ENCODE data around the gene ADM2.

The ADM2 gene

DNA sequence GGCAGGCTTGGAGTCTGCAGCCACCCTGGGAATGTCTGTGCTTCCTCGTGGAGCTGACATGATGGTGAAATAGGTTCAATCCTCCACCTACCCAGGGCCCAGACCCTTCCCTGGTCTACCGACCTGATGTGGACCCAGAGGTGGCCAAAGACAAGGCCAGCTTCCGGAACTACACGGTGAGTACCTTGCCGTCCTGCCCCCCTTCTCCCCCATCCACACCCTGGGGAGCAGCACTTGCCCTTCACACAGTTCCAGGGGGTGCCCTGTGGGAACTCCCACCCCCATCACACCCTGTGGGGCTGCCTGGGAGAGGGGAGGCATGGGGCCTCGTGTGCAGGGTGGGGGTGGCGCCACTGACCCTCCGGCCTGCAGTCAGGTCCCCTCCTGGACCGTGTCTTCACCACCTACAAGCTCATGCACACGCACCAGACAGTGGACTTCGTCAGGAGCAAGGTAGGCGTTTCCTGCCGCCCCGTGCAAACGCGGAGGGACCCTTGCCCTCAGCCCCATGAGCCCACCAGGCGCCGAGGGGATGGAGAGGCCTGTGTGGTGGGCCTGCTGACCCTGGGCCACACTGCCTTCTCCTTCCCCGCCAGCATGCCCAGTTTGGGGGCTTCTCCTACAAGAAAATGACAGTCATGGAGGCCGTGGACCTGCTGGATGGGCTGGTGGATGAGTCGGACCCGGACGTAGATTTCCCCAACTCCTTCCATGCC lies 6.1 kb downstream of the ADM2 start:
- no peak for DNase-seq

DNA sequence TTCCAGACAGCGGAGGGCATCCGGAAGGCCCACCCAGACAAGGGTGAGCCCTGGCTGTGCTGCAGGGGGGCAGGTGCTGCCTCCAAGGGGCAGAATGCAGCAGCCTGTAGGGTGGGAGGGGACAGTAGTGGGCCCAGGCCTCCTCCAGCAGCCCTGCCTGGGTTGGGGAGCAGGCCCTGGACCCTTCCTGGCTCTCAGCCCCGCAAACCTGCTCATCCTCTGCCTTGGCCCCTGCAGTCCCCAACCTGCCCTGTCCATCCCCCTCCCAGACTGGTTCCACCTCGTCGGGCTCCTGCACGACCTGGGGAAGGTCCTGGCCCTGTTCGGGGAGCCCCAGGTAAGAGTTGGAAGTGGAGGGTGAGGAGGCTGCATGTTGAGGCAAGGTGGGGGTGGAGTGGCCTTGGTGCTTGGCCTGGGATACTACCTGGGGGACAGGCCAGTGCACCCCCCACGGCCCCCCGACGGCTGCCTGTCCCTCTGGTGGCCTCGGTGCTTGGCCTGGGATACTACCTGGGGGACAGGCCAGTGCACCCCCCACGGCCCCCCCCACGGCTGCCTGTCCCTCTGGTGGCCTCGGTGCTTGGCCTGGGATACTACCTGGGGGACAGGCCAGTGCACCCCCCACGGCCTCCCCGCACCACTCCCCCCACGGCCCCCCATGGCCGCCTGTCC lies 6.8 kb downstream of the ADM2 start:
- DNase-seq = no peak

DNA sequence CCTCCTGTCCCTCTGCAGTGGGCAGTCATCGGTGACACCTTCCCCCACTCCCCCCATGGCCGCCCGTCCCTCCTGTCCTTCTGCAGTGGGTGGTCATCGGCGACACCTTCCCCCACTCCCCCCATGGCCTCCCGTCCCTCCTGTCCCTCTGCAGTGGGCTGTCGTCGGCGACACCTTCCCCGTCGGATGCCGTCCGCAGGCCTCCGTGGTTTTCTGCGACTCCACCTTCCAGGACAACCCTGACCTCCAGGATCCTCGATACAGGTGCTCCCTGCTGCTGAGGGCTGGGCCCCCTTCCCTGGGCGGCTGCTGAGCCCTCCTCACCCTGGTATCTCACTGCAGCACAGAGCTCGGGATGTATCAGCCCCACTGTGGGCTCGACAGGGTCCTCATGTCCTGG lies 7.5 kb downstream of the ADM2 start:
- no peak for DNase-seq

DNA sequence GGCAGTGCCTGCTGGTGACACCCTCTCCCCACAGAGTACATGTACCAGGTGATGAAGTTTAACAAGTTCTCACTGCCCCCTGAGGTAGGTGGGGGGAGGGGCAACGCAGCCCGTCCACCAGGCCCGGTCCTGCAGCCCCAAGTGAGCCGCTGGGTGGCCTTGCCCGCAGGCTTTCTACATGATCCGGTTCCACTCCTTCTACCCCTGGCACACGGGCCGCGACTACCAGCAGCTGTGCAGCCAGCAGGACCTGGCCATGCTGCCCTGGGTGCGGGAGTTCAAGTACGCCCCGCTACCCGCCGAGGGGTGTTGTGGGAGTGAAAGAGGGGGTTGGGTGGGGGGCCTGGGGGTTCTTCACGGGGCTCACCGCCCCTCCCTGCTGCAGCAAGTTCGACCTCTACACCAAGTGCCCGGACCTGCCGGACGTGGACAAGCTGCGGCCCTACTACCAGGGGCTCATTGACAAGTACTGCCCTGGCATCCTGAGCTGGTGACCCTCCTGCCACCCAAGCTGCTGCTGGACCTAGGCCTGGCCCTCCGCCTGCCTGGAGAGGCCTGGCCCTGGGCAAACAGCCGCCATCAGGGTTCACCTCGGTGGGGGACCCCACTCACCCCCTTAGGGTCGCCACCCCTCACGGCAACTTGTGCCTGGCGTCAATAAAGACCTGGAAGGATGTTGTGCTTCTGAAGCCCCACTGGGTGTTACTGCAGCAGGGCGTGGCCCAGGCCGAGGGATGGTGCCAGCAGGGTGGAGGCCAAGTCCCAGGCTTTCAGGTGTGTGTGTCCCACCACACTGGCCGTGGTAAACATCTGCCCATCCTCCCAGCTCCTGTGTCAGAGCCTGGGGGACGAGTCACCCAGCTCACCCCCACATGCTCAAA lies 8.3 kb downstream of the ADM2 start:
- no peak for DNase-seq

DNA sequence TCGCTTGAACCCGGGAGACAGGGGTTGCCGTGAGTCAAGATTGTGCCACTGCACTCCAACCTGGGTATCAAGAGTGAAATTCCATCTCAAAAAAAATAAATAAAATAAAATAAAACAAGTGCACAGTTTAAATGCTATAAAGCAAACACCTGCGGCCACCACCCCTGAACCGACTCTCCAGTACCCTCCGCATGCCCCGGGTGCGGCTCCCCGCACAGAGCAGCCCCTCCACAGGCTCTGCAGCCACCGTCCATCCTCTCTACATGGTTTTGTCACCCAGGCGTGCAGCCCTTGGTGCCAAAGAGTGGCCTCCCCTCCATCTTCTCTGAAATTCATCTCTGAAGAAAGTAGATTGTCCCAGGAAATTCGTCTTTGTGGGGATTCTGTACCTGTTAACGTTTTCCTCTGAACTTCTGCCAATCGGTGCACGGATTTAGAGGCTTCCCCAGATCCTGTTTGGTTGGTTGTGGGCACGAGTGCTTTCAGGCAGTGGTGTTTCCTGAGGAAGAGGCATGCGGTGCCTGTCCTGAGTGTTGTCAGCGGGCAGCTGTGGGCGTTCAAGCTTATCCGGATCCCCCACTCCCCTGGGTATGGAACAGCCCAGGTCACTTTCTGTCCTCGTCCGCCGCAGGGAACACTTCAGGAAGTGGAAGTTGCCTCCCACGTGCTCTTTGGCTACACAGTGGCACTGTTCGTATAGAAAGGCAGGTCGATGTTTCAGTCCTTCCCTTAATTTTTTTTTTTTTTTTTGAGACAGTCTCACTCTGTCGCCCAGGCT lies 9.4 kb downstream of the ADM2 start:
- peak; percentile 39 for DNase-seq

DNA sequence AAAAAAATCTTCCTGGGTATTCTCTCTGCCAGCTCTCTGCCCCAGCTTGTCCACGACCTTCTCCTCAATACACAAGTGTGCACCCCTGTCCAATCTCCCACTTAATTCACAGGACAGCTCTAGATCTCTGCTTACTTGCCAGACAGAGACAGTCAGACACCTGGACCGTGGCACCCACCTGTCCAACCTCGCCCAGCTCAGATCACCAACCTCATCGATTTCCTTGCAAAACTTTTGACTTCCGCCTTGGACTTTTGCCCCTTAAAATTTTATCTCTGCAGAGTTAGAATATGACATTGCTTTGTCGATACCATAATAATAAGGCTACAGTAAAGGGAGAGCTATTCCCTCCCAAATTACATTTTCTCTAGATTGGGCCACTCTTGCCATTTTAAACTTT lies 15.8 kb downstream of the ADM2 start:
- no peak for DNase-seq

DNA sequence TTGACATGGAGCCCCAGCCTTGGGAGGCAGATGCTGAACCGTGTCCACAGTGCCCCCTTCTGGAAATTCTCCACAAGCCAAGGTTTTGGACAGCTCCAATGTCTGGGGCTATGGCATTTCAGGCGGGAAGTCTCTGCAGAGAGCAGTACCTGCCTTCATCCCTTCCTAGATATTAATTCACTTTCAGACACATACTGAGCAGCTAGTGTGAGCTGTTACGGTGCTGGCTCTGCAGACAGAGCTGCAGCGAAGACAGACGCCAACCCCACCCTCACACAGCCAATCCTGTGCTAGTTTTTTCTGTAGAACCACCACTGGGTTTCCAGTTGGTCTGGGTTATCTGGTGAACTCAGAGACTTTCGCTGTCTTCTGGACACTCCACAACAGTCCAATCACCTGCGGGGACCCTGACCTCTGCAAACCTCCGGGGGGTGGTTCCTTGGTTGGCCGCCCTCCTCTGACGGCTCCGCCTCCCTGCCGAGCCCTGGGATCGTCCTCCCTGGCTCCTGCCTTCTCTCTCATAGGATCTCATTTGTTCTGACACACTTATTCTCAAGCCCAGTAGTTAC lies 17.1 kb downstream of the ADM2 start:
- peak; percentile 79 for DNase-seq

DNA sequence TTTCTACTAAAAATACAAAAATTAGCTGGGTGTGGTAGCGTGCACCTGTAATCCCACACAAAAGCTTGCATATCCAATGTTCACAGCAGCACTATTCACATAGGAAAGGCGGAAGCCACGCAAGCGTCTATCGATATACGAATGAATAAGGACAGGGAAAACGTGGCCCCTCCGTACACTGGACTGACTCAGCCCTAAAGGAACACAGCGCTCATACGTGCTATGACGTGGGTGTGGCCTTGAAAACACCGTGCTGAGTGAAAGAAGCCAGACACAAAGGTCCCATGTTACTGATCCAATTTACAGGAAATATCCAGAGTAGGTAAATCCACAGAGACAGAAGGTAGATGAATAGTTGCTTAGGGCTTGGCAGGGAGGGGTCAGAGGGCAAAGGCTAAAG lies 19.1 kb downstream of the ADM2 start:
- DNase-seq = no peak

DNA sequence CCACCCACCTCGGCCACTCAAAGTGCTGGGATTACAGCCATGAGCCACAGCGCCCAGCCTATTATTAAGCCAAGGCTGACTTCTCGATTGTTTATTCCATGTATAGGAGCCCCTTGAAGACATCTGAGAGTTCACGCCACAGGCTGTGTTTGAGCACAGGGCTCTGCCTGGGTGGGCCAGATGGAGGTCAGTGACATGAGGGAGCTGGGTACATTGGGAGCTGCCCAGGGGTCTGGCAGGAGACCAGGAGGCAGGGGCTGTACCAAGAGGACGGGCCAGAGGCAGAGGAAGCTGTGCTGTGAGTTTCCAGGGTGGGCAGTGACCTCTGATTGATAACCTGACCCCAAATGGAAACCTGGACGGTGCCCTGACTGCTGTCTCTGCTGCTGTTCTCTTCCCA lies 20.8 kb downstream of the ADM2 start:
- no peak for DNase-seq

DNA sequence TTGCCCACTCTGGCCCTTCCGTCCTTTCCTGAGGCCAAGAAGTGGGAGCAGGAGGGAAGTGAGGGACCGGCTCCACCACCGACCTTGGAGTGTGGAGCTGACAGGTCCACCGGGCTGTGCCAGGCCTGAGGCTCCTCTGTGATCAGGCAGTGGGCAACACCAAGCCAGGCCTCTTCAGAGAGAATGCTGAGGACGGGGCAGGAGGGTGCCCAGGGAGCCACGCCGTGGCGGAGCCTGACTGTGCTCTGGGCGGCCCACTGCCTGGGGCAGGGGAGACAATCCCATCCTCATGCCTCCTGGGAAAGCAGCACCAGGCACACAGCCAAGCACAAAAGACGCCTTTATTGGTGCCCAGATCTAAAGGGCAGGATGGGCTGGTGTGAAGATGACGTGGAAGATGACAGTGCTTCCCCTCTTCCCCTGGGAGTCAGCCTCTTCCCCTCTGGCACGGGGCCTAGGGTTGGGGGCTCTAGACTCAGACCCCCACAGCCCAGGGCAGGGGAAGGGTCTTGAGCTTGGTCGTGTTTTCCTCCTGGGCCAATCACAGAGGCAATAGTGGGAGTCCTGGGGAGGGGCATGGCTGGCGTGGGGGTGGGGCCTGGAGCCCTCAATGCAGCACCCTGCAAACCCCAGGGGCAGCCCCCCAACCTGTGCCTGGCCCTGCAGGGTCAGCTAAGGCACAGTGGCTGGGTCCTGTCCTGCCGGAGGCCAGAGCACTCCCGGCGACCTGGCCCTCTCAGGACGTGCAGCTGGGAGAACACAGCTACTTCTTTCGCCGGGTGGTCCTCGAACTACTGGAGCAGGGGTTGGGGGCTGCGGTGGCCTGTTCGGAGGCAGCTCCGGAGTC lies 21.5 kb downstream of the ADM2 start:
- no peak for DNase-seq

DNA sequence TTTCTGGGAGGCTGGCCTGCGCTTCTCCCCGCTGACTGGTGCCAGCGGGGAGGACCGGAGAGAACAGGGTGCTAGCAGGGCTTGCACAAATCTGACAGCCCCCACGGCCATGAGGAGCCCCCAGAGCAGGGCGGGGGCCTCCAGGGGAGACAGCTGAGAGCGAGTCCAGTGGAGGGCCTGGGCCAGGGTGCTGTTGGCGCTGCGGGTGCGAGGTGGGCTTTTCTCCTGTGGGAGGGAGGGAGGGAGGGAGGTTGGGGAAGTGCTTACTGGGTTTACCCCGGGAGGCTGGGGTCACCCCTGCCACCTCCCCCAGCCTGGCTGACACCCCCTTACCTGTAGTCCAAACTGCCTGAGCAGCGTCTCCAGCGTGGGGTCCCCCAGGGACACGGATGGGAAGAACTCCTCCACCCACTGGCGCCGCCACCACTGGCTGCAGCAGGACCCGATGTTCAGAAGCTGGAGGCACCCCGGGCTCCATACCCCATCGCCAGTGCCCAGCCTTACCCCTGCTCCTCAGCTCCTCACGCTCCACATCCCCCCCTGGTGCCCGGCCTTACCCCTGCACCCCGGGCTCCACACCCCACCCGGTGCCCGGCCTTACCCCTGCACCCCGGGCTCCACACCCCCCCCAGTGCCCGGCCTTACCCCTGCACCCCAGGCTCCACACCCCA lies 22.3 kb downstream of the ADM2 start:
- DNase-seq = peak; percentile 38

DNA sequence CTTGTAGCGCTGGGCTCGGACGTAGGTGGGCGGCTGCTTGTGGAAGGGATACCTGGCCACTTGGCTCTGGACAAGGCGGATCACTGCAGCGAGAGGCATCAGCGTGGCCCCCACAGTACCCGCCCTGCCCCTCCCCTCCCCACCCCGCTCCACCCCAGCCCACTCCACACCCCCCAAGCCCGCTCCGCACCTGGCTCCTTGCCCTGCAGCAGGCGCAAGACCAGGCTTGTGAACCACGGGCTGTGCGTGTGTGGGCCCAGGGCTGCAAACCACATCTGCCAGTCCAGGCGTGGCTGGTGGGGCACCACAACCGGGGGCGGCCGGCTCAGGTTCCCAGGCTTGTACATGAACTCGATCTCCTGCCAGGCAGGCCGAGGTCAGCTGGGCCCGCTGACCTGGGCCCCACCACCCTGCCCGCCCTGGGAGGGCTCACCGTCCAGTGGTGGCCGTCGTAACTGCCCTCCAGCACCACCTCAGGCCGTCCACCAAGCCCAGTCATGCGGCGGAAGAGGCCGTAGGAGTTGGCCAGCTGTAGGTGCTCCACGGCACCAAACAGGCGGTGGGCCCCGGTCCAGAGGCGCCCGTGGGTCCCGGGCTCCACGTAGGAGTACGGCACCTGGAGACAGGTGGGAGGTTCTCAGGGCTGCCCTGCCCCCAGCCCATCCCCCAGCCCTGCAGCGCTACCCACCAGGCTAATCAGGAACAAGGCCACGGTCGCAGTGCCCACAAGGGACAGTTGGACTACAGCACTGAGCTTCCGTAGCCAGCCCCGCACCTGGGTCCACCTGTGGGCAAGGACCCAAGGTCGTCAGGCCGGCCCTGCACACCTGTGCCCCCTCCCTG lies 23.2 kb downstream of the ADM2 start:
- no peak for DNase-seq

DNA sequence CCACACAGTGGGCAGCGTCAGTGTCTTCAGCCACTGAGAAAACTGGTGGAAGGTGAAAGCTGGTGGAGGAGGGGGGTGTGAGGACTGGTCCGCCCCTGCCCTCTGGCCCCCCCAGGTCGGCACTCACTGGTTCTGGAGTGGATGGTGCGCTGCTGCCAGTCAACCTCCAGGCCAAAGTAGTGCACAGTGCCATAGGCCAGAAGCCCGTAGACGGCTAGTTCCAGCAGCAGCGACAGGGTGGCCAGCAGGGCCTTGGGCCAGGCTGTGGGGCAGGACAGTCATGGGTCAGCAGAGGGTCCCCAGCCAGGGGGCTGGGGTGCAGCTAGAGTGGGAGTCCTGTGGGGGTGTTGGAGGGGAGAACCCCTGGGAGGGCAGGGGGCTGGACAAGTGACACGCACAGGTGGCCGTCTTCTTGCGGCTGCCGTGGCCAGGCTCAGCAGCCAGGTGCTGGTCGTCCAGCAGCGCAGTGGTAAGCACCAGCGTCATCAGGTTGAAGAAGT lies 24.0 kb downstream of the ADM2 start:
- DNase-seq = no peak

DNA sequence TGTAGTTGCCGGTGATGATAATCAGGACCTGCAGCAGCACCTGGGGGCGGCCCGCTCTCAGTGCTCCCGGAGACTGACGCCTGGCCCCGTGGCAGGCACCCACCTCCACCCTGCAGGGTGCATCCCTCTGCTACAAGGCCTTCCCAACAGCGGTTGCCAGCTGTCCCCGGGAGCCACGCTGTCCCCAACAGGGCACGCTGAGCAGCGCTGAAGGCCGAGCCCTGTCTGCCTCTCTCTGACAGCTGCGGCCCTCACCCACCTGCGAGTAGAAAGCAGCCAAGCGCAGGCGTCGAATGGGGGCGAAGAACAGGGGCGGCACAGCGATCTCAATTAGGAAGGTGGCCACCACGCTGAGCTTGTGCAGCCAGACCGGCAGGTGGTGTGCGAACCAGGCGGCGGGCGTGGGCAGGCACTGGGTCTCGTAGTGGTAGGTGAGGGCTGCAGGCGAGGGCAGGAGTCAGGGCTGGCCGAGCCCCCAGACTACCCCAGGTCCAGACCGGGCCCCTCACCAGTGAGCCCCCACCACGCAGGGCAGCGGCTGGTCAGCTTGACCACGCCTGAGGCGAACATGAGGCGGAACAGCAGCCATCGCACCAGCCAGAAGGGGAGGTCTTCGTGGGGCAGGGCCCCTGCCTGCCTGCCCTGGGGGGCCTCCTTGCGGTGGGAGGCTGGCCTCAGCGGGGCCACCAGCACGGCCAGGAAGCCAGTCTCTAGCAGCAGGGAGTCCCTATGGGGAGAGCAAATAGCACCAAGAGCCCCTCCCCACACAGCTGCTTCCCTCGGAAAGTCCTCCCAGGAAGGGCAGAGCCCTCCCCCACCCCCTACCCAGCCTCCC lies 24.6 kb downstream of the ADM2 start:
- no peak for DNase-seq

DNA sequence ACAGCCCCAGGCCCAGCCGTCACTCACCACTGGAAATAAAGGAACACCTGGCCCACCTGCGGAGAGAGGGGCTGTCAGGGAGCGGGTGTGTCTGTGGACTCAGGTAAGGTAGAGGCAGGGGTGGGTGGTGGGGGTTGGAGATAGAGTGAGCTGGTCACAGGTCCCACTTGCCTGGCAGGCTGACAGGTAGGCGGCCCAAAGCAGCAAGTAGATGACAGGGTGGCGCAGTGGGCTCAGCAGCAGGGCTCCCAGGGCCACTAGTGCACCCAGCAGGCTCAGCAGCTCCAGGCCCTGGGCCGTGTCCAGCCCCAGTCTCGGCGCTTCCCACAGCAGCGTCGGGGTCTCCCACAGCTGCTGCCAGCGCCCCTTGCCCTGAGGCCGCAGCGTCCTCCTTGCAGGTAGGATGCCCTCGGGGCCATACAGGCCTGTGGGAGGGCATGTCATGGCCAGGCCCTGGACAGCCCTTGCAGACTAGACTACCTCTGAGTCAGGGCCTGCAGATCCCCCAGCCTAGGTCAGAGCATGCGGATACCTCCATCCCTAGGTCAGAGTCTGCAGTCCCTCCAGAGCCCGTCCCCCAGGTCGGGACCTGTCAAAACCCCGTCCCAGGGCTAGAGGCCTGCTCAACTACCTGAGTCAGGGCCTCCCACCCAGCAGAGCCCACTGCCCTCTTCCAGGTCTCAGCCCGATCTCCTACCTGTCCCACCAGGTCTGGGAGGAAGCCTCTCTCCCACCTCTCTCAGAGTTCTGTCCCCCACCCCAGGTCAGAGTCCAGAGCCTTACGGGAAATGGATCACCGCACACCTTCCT lies 25.5 kb downstream of the ADM2 start:
- DNase-seq = no peak

DNA sequence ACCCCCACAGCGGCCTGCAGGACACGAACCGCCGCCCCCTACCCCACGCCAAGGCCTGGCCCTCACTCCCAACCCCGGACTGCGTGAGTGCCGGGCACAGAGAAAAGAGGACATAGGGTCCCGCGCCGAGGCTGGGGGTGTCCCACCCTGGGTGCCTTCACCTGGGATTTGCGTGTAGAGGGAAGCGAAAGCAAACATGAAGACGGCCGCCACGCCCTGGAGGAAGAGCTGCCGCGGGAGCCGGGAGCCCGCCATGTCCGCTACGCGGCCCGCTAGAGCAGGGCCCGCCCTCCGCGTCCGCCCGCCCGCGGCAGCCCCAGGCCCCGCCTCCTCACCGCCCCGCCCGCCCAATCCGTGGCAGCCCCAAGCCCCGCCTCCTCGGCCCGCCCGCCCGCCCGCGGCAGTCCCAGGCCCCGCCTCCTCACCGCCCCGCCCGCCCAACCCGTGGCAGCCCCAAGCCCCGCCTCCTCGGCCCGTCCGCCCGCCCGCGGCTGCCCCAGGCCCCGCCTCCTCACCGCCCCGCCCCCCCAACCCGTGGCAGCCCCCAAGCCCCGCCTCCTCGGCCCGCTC lies 26.2 kb downstream of the ADM2 start, which contains the start of gene LMF2:
Gene LMF2 (minus strand): TSS at position 282 of the 570 bp plus-strand sequence. CDS start 27 bp downstream, at position 255.
- DNase-seq = peak; percentile 94

Data from stimulated activated CD4-positive, alpha-beta T cell treated with anti-CD3 and anti-CD28 coated beads, Interleukin-15, amount 100 ng/mL, for 24 hours (primary cell).